Activated effector memory CD4-positive, alpha-beta T cell treated with anti-CD3 and anti-CD28 coated beads, Interleukin-2, amount 50 U/mL, for 16 hours (primary cell): ENCODE data around the gene MKX.

Experiments
- DNase-seq: peaks from one replicate; pipeline ENCODE4 v3.0.0-alpha.2; 2020

The MKX gene

GRCh38 chr10:27646194-27646593, 99.4 kb downstream of the MKX start:
- no peak for DNase-seq

DNA sequence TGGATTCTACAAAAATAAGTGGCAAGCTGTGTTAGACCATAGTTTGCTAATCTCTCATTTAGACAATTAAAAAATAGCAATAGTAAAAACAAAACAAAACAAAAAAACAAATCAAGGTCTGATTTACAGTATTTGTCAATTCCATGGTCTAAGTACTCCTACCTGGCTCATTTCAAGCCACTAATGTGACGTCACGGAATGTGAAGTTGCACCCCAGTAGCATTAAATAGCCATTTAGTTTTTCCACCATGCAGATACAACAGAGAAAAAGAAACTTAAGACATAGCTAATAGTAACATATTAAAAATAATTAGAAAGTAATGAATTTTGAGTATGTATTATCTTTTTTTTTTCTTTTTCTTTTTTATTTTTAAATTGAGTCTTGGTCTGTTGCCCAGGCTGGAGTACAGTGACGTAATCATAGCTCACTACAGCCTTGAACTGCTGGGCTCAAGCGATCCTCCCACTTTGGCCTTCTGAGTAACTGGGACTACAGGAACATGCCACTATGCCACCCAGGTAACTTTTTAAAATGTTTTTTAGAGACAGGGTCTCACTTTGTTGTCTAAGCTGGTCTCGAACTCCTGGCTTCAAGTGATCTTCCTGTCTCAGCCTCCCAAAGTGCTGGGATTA, 101.2 kb downstream of the MKX start:
- DNase-seq, result no peak

DNA sequence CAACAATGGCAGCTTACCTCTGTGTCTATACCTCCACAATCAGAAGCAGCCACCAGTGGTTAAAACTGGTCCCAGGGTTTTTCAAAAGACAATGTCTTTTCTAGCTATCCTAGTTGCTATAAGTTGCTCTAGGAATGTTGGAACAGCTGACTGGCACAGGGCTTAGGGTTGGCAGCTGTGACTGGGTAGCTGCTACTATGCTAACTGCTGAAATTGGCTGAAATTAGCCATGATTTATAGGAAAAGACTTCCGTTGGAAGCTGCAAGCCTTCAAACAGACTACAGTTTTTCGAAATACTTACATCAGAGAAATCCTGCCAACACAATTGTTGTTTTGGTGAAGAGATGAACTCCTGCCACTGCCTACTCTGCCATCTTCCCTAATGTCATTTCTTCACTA, 102.3 kb downstream of the MKX start:
- DNase-seq, result no peak

DNA sequence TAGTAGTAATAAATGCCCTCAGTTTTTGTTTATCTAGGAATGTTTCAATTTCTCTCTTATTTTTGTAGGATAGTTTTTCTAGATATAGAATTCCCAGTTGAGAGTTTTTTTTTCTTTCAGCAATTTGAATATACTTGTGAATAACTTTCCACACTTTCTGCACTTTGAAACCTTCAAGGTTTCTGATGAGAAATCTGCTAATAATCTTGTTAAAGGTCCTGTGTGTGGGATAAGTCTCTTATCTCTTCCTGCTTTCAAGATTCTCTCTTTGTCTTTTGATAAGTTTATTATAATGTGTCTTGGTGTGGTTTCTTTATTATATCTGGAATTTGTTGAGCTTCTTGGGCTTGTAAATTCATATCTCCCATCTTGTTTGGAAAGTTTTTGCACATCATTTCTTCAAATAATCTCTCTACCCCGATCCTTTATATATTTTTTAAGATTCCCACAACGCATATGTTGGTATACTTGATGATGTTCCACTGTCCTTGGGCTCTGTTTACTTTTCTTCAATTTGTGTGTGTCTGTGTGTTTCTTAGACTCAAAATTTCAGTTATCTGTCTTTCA, 103.5 kb downstream of the MKX start:
- no peak for DNase-seq

DNA sequence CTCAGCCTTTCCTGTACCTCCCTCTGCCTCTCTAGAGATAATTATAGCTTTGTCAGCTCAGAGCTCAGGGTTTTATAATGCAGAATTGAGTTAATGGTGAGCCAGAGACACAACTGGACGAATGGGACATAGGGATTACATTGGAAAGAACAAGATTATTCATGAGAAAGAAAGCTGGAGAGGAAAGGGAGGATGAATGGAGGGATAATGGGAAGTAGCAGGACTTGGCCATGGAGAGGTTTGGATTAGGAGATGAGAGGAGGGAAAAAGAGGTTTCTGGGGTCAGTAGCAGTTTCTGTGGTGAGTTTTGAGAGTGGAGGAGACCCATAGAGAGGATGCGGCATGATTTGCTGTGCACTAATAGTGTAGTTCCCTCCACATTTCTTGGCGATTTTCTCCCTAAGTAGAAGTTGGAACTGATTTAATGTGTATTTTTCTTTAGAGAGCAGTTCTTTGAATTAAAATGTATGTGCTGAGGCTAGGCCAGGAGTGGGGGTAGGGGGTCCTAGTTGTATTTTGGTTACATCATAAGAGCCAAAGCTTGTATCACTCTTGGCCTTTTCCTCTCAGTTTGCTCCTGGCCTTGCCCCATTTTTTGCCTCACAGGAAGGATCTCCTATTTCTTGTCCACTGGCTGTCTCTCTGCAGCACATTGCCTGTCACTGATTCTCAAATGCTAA, 107.4 kb downstream of the MKX start:
- no peak for DNase-seq

- no peak for DNase-seq
These were observed 108.0 kb downstream of the MKX start for GRCh38 chr10:27637601-27638000.

- no peak for DNase-seq
These were observed 108.8 kb downstream of the MKX start for GRCh38 chr10:27636816-27637215.

GRCh38 chr10:27635699-27636270, 109.8 kb downstream of the MKX start:
- no peak for DNase-seq

GRCh38 chr10:27635290-27635689, 110.3 kb downstream of the MKX start:
- DNase-seq, result no peak

DNA sequence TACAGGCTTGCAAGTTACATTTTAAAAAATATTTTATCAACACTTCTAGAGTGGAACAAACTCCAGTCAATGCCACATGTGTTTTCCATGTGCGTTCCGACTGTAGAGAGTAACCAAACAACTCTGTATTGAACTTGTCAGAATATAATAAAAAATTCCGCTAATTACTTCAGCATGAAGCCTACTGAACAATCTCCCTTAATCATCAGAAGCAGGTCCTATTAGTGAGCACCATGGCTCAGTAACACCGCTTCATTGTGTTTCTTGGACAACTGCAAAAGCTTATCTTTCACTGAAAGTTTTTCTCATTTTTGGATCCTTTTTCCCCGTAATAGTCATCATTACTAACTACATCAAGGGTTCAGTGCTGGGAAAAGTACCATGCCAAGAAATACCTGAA, 117.0 kb downstream of the MKX start:
- DNase-seq, result no peak

GRCh38 chr10:27626890-27627289, 118.7 kb downstream of the MKX start:
- no peak for DNase-seq

GRCh38 chr10:27625452-27626211, 120.0 kb downstream of the MKX start:
- no peak for DNase-seq

DNA sequence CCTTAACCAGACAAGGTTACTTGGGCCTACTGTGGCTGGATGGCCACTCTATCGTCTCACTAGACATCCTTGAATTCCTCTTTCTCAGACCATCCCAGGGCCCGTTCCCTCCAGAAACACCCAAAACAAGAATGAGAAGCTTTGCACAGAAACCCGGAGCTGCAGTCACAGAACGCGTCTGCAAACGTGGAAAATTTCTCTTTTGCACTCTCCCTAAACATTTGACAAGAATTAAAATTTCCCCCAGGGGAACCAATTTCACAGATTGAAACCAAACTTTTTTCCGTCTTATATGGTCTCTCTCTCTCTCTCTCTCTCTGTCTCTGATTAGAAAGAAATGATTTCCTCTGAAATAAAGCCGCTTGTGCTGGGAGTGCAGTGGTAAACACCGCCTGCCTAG, 120.7 kb downstream of the MKX start:
- DNase-seq, result no peak
